HEK293T (cell line): ENCODE data around the gene GTF2H4.

Experiments
- BHLHE40 ChIP-seq: fragments of 450-650 bp; IDR thresholded peaks from 2 replicates; pipeline ENCODE4 v1.6.1; 2016; ENCODE audit warnings: mild to moderate bottlenecking, moderate library complexity, borderline replicate concordance
- CTBP1 ChIP-seq: fragments of 450-650 bp; IDR thresholded peaks from 2 replicates; pipeline ENCODE4 v1.6.1; 2016; ENCODE audit warnings: borderline replicate concordance
- FOXA1 ChIP-seq: fragments of 450-650 bp; IDR thresholded peaks from 2 replicates; pipeline ENCODE4 v1.6.1; 2016; ENCODE audit warnings: mild to moderate bottlenecking
- FOXM1 ChIP-seq: fragments of 450-650 bp; IDR thresholded peaks from 2 replicates; pipeline ENCODE4 v1.6.1; 2017; ENCODE audit warnings: mild to moderate bottlenecking, borderline replicate concordance
- LEF1 ChIP-seq: fragments of 450-650 bp; IDR thresholded peaks from 2 replicates; pipeline ENCODE4 v1.6.1; 2017; ENCODE audit warnings: mild to moderate bottlenecking, borderline replicate concordance
- PKNOX1 ChIP-seq: fragments of 450-650 bp; IDR thresholded peaks from 2 replicates; pipeline ENCODE4 v1.6.1; 2016
- SP1 ChIP-seq: fragments of 450-650 bp; IDR thresholded peaks from 2 replicates; pipeline ENCODE4 v1.6.1; 2017
- SUZ12 ChIP-seq: fragments of 450-650 bp; IDR thresholded peaks from 2 replicates; pipeline ENCODE4 v1.6.1; 2016; ENCODE audit warnings: mild to moderate bottlenecking
- ZNF384 ChIP-seq: fragments of 450-650 bp; IDR thresholded peaks from 2 replicates; pipeline ENCODE4 v1.6.1; 2016

DNA sequence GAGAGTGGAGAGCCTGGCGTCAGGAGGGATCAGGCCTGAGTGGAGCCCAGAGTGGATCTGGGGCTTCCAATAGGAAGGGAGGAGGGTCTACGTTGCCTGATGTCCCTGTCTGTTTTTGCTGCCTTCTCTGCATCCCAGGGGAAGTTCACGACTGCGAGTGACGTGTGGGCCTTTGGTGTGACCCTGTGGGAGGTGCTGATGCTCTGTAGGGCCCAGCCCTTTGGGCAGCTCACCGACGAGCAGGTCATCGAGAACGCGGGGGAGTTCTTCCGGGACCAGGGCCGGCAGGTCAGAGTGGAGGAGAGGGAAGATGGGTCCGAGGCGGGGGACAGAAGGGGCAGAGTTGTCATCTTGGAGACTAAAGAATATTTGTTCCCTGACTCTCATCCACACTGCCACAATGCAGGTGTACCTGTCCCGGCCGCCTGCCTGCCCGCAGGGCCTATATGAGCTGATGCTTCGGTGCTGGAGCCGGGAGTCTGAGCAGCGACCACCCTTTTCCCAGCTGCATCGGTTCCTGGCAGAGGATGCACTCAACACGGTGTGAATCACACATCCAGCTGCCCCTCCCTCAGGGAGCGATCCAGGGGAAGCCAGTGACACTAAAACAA, 9.2 kb upstream of the GTF2H4 start:
- no peak for TF ChIP-seq SP1
- no peak for TF ChIP-seq FOXM1
- TF ChIP-seq BHLHE40, result no peak
- TF ChIP-seq PKNOX1, result no peak
- TF ChIP-seq SUZ12, result no peak
- TF ChIP-seq CTBP1, result no peak
- no peak for TF ChIP-seq LEF1
- TF ChIP-seq ZNF384, result no peak
- TF ChIP-seq FOXA1, result no peak
